ENCODE results near the gene TSACC.

The TSACC gene

GRCh38 chr1:156338180-156338976 lies at the start of gene TSACC, which contains the start of gene CCT3:
TSACC (plus strand) TSS chr1:156338526; CDS start chr1:156339758, 1,232 bp downstream.
CCT3 (minus strand) TSS chr1:156338292; CDS start chr1:156338184, 108 bp downstream.
- TF ChIP-seq PPARA (CRISPR knock-in tag; IDR thresholded peaks at IDR 0.05; ENCODE audit: borderline replicate concordance) (no peak), ZNF70 (CRISPR knock-in tag; IDR thresholded peaks at IDR 0.05) (no peak), ZFP3 (CRISPR knock-in tag; IDR thresholded peaks at IDR 0.05) (no peak), PATZ1 (CRISPR knock-in tag; IDR thresholded peaks at IDR 0.05; ENCODE audit: borderline replicate concordance) (no peak), OSR1 (CRISPR knock-in tag; IDR thresholded peaks at IDR 0.05) (no peak), ISL1 (CRISPR knock-in tag; IDR thresholded peaks at IDR 0.05) (no peak), ARNTL (CRISPR knock-in tag; IDR thresholded peaks at IDR 0.05; ENCODE audit: borderline replicate concordance, low read depth) (no peak), CSDC2 (CRISPR knock-in tag; IDR thresholded peaks at IDR 0.05) (no peak), SNAI2 (CRISPR knock-in tag; IDR thresholded peaks at IDR 0.05) (no peak), TSHZ2 (CRISPR knock-in tag; IDR thresholded peaks at IDR 0.05) (no peak), GLIS3 (CRISPR knock-in tag; IDR thresholded peaks at IDR 0.05) (no peak)
- ATAC-seq = peak; percentile 94

- TF ChIP-seq ZNF565 (CRISPR knock-in tag; conservative IDR thresholded peaks at IDR 0.05; ENCODE audit: low read depth) (no peak), ISL1 (CRISPR knock-in tag; IDR thresholded peaks at IDR 0.05) (no peak), TOX (CRISPR knock-in tag; IDR thresholded peaks at IDR 0.05; ENCODE audit: borderline replicate concordance) (no peak), OSR1 (CRISPR knock-in tag; IDR thresholded peaks at IDR 0.05) (no peak), ZFP30 (CRISPR knock-in tag; IDR thresholded peaks at IDR 0.05) (no peak), TSHZ2 (CRISPR knock-in tag; IDR thresholded peaks at IDR 0.05) (no peak), GLIS3 (CRISPR knock-in tag; IDR thresholded peaks at IDR 0.05) (no peak), PATZ1 (CRISPR knock-in tag; IDR thresholded peaks at IDR 0.05; ENCODE audit: borderline replicate concordance) (no peak), POU6F1 (CRISPR knock-in tag; IDR thresholded peaks at IDR 0.05; ENCODE audit: borderline replicate concordance, low read depth) (no peak)
- TF ChIP-seq, protein P1, sequence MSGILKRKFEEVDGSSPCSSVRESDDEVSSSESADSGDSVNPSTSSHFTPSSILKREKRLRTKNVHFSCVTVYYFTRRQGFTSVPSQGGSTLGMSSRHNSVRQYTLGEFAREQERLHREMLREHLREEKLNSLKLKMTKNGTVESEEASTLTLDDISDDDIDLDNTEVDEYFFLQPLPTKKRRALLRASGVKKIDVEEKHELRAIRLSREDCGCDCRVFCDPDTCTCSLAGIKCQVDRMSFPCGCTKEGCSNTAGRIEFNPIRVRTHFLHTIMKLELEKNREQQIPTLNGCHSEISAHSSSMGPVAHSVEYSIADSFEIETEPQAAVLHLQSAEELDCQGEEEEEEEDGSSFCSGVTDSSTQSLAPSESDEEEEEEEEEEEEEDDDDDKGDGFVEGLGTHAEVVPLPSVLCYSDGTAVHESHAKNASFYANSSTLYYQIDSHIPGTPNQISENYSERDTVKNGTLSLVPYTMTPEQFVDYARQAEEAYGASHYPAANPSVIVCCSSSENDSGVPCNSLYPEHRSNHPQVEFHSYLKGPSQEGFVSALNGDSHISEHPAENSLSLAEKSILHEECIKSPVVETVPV (CRISPR knock-in tag; IDR thresholded peaks at IDR 0.05) = no peak
- ATAC-seq = no peak
These were observed 48.5 kb upstream of the TSACC start for GRCh38 chr1:156289857-156290256.
